CD14-positive monocyte (primary cell): ENCODE results near the gene KITLG. TPM values are rescaled to one million over a fixed set of nuclear protein-coding genes. Genes with fewer than 3 reads are reported as not detected.

Source experiments
- DNase-seq, 3 donors: peaks; one replicate each; pipeline ENCODE4 v3.0.0-alpha.2; 2011 to 2022
- H2AFZ ChIP-seq: 2 replicates; pipeline ENCODE4 v1.6.0; 2012; ENCODE audit warnings: mild to moderate bottlenecking, low read depth, low read length, inconsistent platforms; ENCODE audit not compliant: insufficient read depth, poor library complexity, severe bottlenecking
- H3K27ac ChIP-seq, 2 donors: 1 replicate in 1 of 2; 2 replicates in 1 of 2; pipeline ENCODE4 v1.5.1; 2012 to 2013; ENCODE audit warnings: low read length in 2 of 2, control low read depth in 1 of 2, inconsistent platforms in 1 of 2, low read depth in 1 of 2, mild to moderate bottlenecking in 1 of 2
- H3K27me3 ChIP-seq, 2 donors: one replicate each; pipeline versions ENCODE4 v1.6.0 to v1.6.1; 2011 to 2013; ENCODE audit warnings: low read length in 2 of 2; ENCODE audit not compliant: control insufficient read depth in 2 of 2, insufficient read depth in 2 of 2
- H3K36me3 ChIP-seq, 2 donors: replicated peaks in 1 of 2; 1 replicate in 1 of 2; 2 replicates in 1 of 2; pipeline versions ENCODE4 v1.5.1 to v1.6.1; 2012 to 2013; ENCODE audit warnings: low read length in 2 of 2, control low read depth in 1 of 2, inconsistent platforms in 1 of 2, mild to moderate bottlenecking in 1 of 2; ENCODE audit not compliant: insufficient read depth in 2 of 2, control insufficient read depth in 1 of 2
- H3K4me1 ChIP-seq, 2 donors: 1 replicate in 1 of 2; 2 replicates in 1 of 2; pipeline versions ENCODE4 v1.5.1 to v1.6.1; 2012 to 2013; ENCODE audit warnings: low read length in 2 of 2, control low read depth in 1 of 2, inconsistent platforms in 1 of 2, mild to moderate bottlenecking in 1 of 2, moderate library complexity in 1 of 2; ENCODE audit not compliant: insufficient read depth in 2 of 2, control insufficient read depth in 1 of 2
- H3K4me2 ChIP-seq: replicated peaks from 2 replicates; pipeline ENCODE3; 2012; ENCODE audit warnings: low read length, moderate library complexity, mild to moderate bottlenecking; ENCODE audit not compliant: poor library complexity, severe bottlenecking; ENCODE audit errors: extremely low read depth
- H3K4me3 ChIP-seq, 3 experiments: fragments of 200-600 bp in 1 of 3; sonication (generic) in 1 of 3; replicated peaks in 1 of 3; 1 replicate in 2 of 3; 2 replicates in 1 of 3; pipeline ENCODE4 v1.5.1; 2011 to 2013; ENCODE audit warnings: low read length in 3 of 3, mild to moderate bottlenecking in 3 of 3, control low read depth in 2 of 3, low read depth in 2 of 3, inconsistent platforms in 1 of 3, moderate library complexity in 1 of 3
- H3K79me2 ChIP-seq: 2 replicates; pipeline ENCODE4 v1.6.0; 2012; ENCODE audit warnings: mild to moderate bottlenecking, control low read depth, inconsistent platforms, low read length, moderate library complexity; ENCODE audit not compliant: insufficient read depth
- H3K9ac ChIP-seq: 2 replicates; pipeline ENCODE4 v1.6.0; 2017; ENCODE audit warnings: low read length, mild to moderate bottlenecking; ENCODE audit not compliant: insufficient read depth, poor library complexity, severe bottlenecking
- H3K9me3 ChIP-seq, 2 donors: replicated peaks in 1 of 2; 1 replicate in 1 of 2; 2 replicates in 1 of 2; pipeline versions ENCODE4 v1.5.1 to v1.6.1; 2012 to 2013; ENCODE audit warnings: low read length in 2 of 2, control low read depth in 1 of 2; ENCODE audit not compliant: control insufficient read depth in 1 of 2, insufficient read depth in 1 of 2
- H4K20me1 ChIP-seq: 2 replicates; pipeline ENCODE4 v1.6.0; 2012; ENCODE audit warnings: mild to moderate bottlenecking, low read length, control low read depth, moderate library complexity; ENCODE audit not compliant: insufficient read depth
- H3K27ac Mint-ChIP-seq, 7 donors: one replicate each; pipeline ENCODE4 v1.8.0; 2020; ENCODE audit warnings: mild to moderate bottlenecking in 7 of 7, mixed read lengths in 7 of 7, moderate library complexity in 6 of 7, inconsistent platforms in 2 of 7
- H3K27me3 Mint-ChIP-seq, 3 donors: one replicate each; pipeline ENCODE4 v1.8.0; 2021 to 2022; ENCODE audit warnings: low read depth in 3 of 3, mild to moderate bottlenecking in 3 of 3, mixed read lengths in 3 of 3, moderate library complexity in 3 of 3, inconsistent platforms in 1 of 3
- H3K36me3 Mint-ChIP-seq, 2 donors: one replicate each; pipeline ENCODE4 v1.8.0; 2020; ENCODE audit warnings: mixed read lengths in 2 of 2, inconsistent platforms in 1 of 2, mild to moderate bottlenecking in 1 of 2
- H3K4me1 Mint-ChIP-seq: one replicate; pipeline ENCODE4 v1.8.0; 2020; ENCODE audit warnings: mild to moderate bottlenecking, mixed read lengths
- H3K4me3 Mint-ChIP-seq, 2 donors: one replicate each; pipeline ENCODE4 v1.8.0; 2020; ENCODE audit warnings: mild to moderate bottlenecking in 2 of 2, mixed read lengths in 2 of 2, moderate library complexity in 1 of 2
- H3K9me3 Mint-ChIP-seq, 7 donors: one replicate each; pipeline ENCODE4 v1.8.0; 2020 to 2022; ENCODE audit warnings: mixed read lengths in 7 of 7, mild to moderate bottlenecking in 6 of 7, moderate library complexity in 6 of 7, inconsistent platforms in 2 of 7
- CTCF ChIP-seq: fragments of 200-600 bp; IDR thresholded peaks from one replicate; pipeline ENCODE4 v1.8.0; 2022; ENCODE audit warnings: antibody characterized with exemption, mild to moderate bottlenecking
- WGBS: methylation state at CpG from one replicate; pipeline ENCODE4 v1.1.5; 2013; ENCODE audit warnings: missing lambda C conversion rate; ENCODE audit not compliant: insufficient coverage; 5-methylcytosine and 5-hydroxymethylcytosine counted together
- intact Hi-C, 2 donors: fragments of 100-400 bp; cut with micrococcal nuclease; formaldehyde crosslinking; loops; one replicate each; pipeline versions ENCODE4 v1.15.0 to v1.15.1; 2023
- polyA plus RNA-seq, 3 donors: library from polyadenylated mRNA; depleted of rRNA in 1 of 3; unstranded in 2 of 3; stranded (reverse) in 1 of 3; fragments of 300-500 nt in 2 of 3; fragments of >200 nt in 1 of 3; fragmentation: Illumina TruSeq in 2 of 3; gene quantifications; 1 replicate in 2 of 3; 2 replicates in 1 of 3; pipeline ENCODE4 v1.2.3, GENCODE V29; 2012 to 2021

The KITLG gene
- polyA plus RNA-seq, 3 donors = 0.03 to 0.07 TPM; not detected in 1

GRCh38 chr12:88604646-88605045, 24.4 kb upstream of the KITLG start:
- no peak for DNase-seq
- no peak for TF ChIP-seq CTCF

GRCh38 chr12:88600272-88600671, 20.0 kb upstream of the KITLG start:
- Histone ChIP-seq H3K9ac (no peak overlapping the region), H3K4me2 (no peak overlapping the region), H3K27me3 (no peaks in the 10 kb centered on the region), H3K36me3 (no peaks in the 10 kb centered on the region), H3K9me3 (peaks cover 3 to 4% of the 10 kb centered on the region in 2 donors), H3K4me3 (no peak overlapping the region), H4K20me1 (no peaks in the 10 kb centered on the region), H2AFZ (no peak overlapping the region), H3K79me2 (no peaks in the 10 kb centered on the region), H3K27ac (no peak overlapping the region), H3K4me1 (no peaks in the 10 kb centered on the region)
- Mint-ChIP-seq H3K27ac (no peak overlapping the region), H3K9me3 (peaks cover 0 to 6% (median 0%) of the 10 kb centered on the region in 7 donors), H3K4me3 (no peak overlapping the region), H3K36me3 (no peaks in the 10 kb centered on the region), H3K4me1 (no peaks in the 10 kb centered on the region), H3K27me3 (peaks cover 0 to under 1% (median 0%) of the 10 kb centered on the region in 3 donors)
- WGBS = 90% methylated on average over 2 of the region's 4 CpGs
- intact Hi-C loops = no loop called here
- no peak for DNase-seq
- no peak for TF ChIP-seq CTCF

More at GRCh38 chr12:88604646-88605045, 24.4 kb upstream of the KITLG start:
- peaks cover 0 to 3% (median 0%) of the 10 kb centered on the region in 3 donors for H3K27me3 Mint-ChIP-seq
- no peak overlapping the region for H3K4me3 Mint-ChIP-seq
- H3K36me3 Mint-ChIP-seq = no peaks in the 10 kb centered on the region
- Histone ChIP-seq H3K27ac (no peak overlapping the region), H4K20me1 (no peaks in the 10 kb centered on the region), H3K27me3 (no peaks in the 10 kb centered on the region), H3K36me3 (no peaks in the 10 kb centered on the region), H3K4me1 (no peaks in the 10 kb centered on the region), H3K4me3 (no peak overlapping the region), H3K4me2 (no peak overlapping the region), H3K9ac (no peak overlapping the region), H3K9me3 (peaks cover 4 to 7% of the 10 kb centered on the region in 2 donors), H2AFZ (no peak overlapping the region), H3K79me2 (no peaks in the 10 kb centered on the region)
- peaks cover 5 to 20% (median 15%) of the 10 kb centered on the region in 7 donors for H3K9me3 Mint-ChIP-seq
- H3K27ac Mint-ChIP-seq = no peak overlapping the region
- intact Hi-C loops = no loop called here
- H3K4me1 Mint-ChIP-seq = no peaks in the 10 kb centered on the region
